Activated naive CD4-positive, alpha-beta T cell treated with anti-CD3 and anti-CD28 coated beads, Interleukin-2, amount 50 U/mL, for 24 hours (primary cell): ENCODE measurements around the gene FMR1.
A peak's percentile ranks its signal among the peaks of the same experiment; 100 is the strongest.

Source experiments
- H3K27ac Mint-ChIP-seq: one replicate; pipeline ENCODE4 v1.8.0; 2021; ENCODE audit warnings: mild to moderate bottlenecking, mixed read lengths
- H3K27me3 Mint-ChIP-seq: one replicate; pipeline ENCODE4 v1.8.0; 2021; ENCODE audit warnings: mixed read lengths
- H3K36me3 Mint-ChIP-seq: one replicate; pipeline ENCODE4 v1.8.0; 2021; ENCODE audit warnings: mixed read lengths
- H3K4me1 Mint-ChIP-seq: one replicate; pipeline ENCODE4 v1.8.0; 2021; ENCODE audit warnings: mixed read lengths
- H3K4me3 Mint-ChIP-seq: one replicate; pipeline ENCODE4 v1.8.0; 2021; ENCODE audit warnings: mild to moderate bottlenecking, mixed read lengths
- H3K9me3 Mint-ChIP-seq: one replicate; pipeline ENCODE4 v1.8.0; 2021; ENCODE audit warnings: mixed read lengths

FMR1 gene

GRCh38 chrX:147902270-147902669, 9.4 kb upstream of the FMR1 start:
- no peaks in the 10 kb centered on the region for H3K9me3 Mint-ChIP-seq
- H3K27me3 Mint-ChIP-seq: no peaks in the 10 kb centered on the region
- H3K27ac Mint-ChIP-seq: no peak overlapping the region
- H3K36me3 Mint-ChIP-seq: no peaks in the 10 kb centered on the region
- no peak overlapping the region for H3K4me3 Mint-ChIP-seq
- H3K4me1 Mint-ChIP-seq: peaks cover 8% of the 10 kb centered on the region

GRCh38 chrX:147908106-147908505, 3.6 kb upstream of the FMR1 start:
- peaks cover 1% of the 10 kb centered on the region for H3K4me1 Mint-ChIP-seq
- no peaks in the 10 kb centered on the region for H3K36me3 Mint-ChIP-seq
- no peak overlapping the region for H3K4me3 Mint-ChIP-seq
- H3K27ac Mint-ChIP-seq: no peak overlapping the region
- no peaks in the 10 kb centered on the region for H3K9me3 Mint-ChIP-seq
- H3K27me3 Mint-ChIP-seq: no peaks in the 10 kb centered on the region

- Mint-ChIP-seq H3K4me3 (peak overlapping the region; percentile 1), H3K27me3 (no peaks in the 10 kb centered on the region), H3K36me3 (no peaks in the 10 kb centered on the region), H3K9me3 (no peaks in the 10 kb centered on the region), H3K4me1 (peaks cover 22% of the 10 kb centered on the region), H3K27ac (no peak overlapping the region)
Measured at GRCh38 chrX:147910607-147911006, 1.1 kb upstream of the FMR1 start.

- H3K4me3 Mint-ChIP-seq: peak overlapping the region; percentile 94
- peak overlapping the region; percentile 88 for H3K27ac Mint-ChIP-seq
- no peaks in the 10 kb centered on the region for H3K9me3 Mint-ChIP-seq
- H3K27me3 Mint-ChIP-seq: no peaks in the 10 kb centered on the region
- H3K36me3 Mint-ChIP-seq: no peaks in the 10 kb centered on the region
- H3K4me1 Mint-ChIP-seq: peaks cover 38% of the 10 kb centered on the region
Measured at GRCh38 chrX:147912093-147912801, 528 bp downstream of the FMR1 start.

- peak overlapping the region; percentile 94 for H3K4me3 Mint-ChIP-seq
- H3K27ac Mint-ChIP-seq: peak overlapping the region; percentile 59
- H3K9me3 Mint-ChIP-seq: no peaks in the 10 kb centered on the region
- H3K4me1 Mint-ChIP-seq: peaks cover 51% of the 10 kb centered on the region
- no peaks in the 10 kb centered on the region for H3K27me3 Mint-ChIP-seq
- no peaks in the 10 kb centered on the region for H3K36me3 Mint-ChIP-seq
Measured at GRCh38 chrX:147913570-147913969, 1.9 kb downstream of the FMR1 start.

GRCh38 chrX:147914591-147914990, 2.9 kb downstream of the FMR1 start:
- H3K27ac Mint-ChIP-seq: peak overlapping the region; percentile 62
- no peaks in the 10 kb centered on the region for H3K36me3 Mint-ChIP-seq
- H3K4me1 Mint-ChIP-seq: peaks cover 58% of the 10 kb centered on the region
- peak overlapping the region; percentile 94 for H3K4me3 Mint-ChIP-seq
- no peaks in the 10 kb centered on the region for H3K27me3 Mint-ChIP-seq
- no peaks in the 10 kb centered on the region for H3K9me3 Mint-ChIP-seq

- Mint-ChIP-seq H3K4me3 (peak overlapping the region; percentile 67), H3K9me3 (no peaks in the 10 kb centered on the region), H3K4me1 (peaks cover 75% of the 10 kb centered on the region), H3K27me3 (no peaks in the 10 kb centered on the region), H3K27ac (peak overlapping the region; percentile 80), H3K36me3 (no peaks in the 10 kb centered on the region)
Measured at GRCh38 chrX:147916375-147916968, 4.8 kb downstream of the FMR1 start.

GRCh38 chrX:147917700-147918695, 6.3 kb downstream of the FMR1 start:
- no peaks in the 10 kb centered on the region for H3K36me3 Mint-ChIP-seq
- no peaks in the 10 kb centered on the region for H3K27me3 Mint-ChIP-seq
- H3K4me1 Mint-ChIP-seq: peaks cover 90% of the 10 kb centered on the region
- peak overlapping the region; percentile 92 for H3K27ac Mint-ChIP-seq
- no peaks in the 10 kb centered on the region for H3K9me3 Mint-ChIP-seq
- peak overlapping the region; percentile 44 for H3K4me3 Mint-ChIP-seq

- Mint-ChIP-seq H3K27me3 (no peaks in the 10 kb centered on the region), H3K4me1 (peaks cover 80% of the 10 kb centered on the region), H3K4me3 (peak overlapping the region; percentile 51), H3K9me3 (no peaks in the 10 kb centered on the region), H3K36me3 (no peaks in the 10 kb centered on the region), H3K27ac (no peak overlapping the region)
Measured at GRCh38 chrX:147920161-147920666, 8.5 kb downstream of the FMR1 start.

- Mint-ChIP-seq H3K4me1 (peaks cover 54% of the 10 kb centered on the region), H3K27me3 (no peaks in the 10 kb centered on the region), H3K9me3 (no peaks in the 10 kb centered on the region), H3K4me3 (no peak overlapping the region), H3K27ac (peak overlapping the region; percentile 51), H3K36me3 (no peaks in the 10 kb centered on the region)
Measured at GRCh38 chrX:147923605-147924004, 11.9 kb downstream of the FMR1 start.

- Mint-ChIP-seq H3K27me3 (no peaks in the 10 kb centered on the region), H3K36me3 (peaks cover 6% of the 10 kb centered on the region), H3K27ac (no peak overlapping the region), H3K4me1 (peaks cover 27% of the 10 kb centered on the region), H3K4me3 (no peak overlapping the region), H3K9me3 (no peaks in the 10 kb centered on the region)
Measured at GRCh38 chrX:147927256-147927655, 15.5 kb downstream of the FMR1 start.

- peaks cover 6% of the 10 kb centered on the region for H3K36me3 Mint-ChIP-seq
- peaks cover 7% of the 10 kb centered on the region for H3K4me1 Mint-ChIP-seq
- H3K27me3 Mint-ChIP-seq: no peaks in the 10 kb centered on the region
- no peak overlapping the region for H3K4me3 Mint-ChIP-seq
- no peaks in the 10 kb centered on the region for H3K9me3 Mint-ChIP-seq
- no peak overlapping the region for H3K27ac Mint-ChIP-seq
Measured at GRCh38 chrX:147933815-147934214, 22.1 kb downstream of the FMR1 start.

- peaks cover 7% of the 10 kb centered on the region for H3K4me1 Mint-ChIP-seq
- H3K36me3 Mint-ChIP-seq: peaks cover 5% of the 10 kb centered on the region
- no peaks in the 10 kb centered on the region for H3K9me3 Mint-ChIP-seq
- H3K4me3 Mint-ChIP-seq: no peak overlapping the region
- no peaks in the 10 kb centered on the region for H3K27me3 Mint-ChIP-seq
- H3K27ac Mint-ChIP-seq: no peak overlapping the region
Measured at GRCh38 chrX:147935156-147935758, 23.5 kb downstream of the FMR1 start.

GRCh38 chrX:147945286-147945685, 33.6 kb downstream of the FMR1 start:
- no peak overlapping the region for H3K27ac Mint-ChIP-seq
- no peak overlapping the region for H3K4me3 Mint-ChIP-seq
- H3K4me1 Mint-ChIP-seq: no peaks in the 10 kb centered on the region
- H3K9me3 Mint-ChIP-seq: no peaks in the 10 kb centered on the region
- H3K36me3 Mint-ChIP-seq: peaks cover 10% of the 10 kb centered on the region
- no peaks in the 10 kb centered on the region for H3K27me3 Mint-ChIP-seq

GRCh38 chrX:147948531-147948930, 36.8 kb downstream of the FMR1 start:
- H3K27ac Mint-ChIP-seq: no peak overlapping the region
- no peaks in the 10 kb centered on the region for H3K27me3 Mint-ChIP-seq
- peaks cover 7% of the 10 kb centered on the region for H3K36me3 Mint-ChIP-seq
- no peaks in the 10 kb centered on the region for H3K9me3 Mint-ChIP-seq
- H3K4me3 Mint-ChIP-seq: no peak overlapping the region
- no peaks in the 10 kb centered on the region for H3K4me1 Mint-ChIP-seq
